SK-N-SH treated with all-trans-retinoic acid at 6 μM for 48 hours (cell line): ENCODE measurements around the gene CD207.

Experiments used
- ATAC-seq: fragments of 200-7000 bp; cut with Tn5 transposase; 3 replicates; pipeline ENCODE4 v1.9.1; 2020; ENCODE audit warnings: mild to moderate bottlenecking, moderate library complexity
- ARNTL ChIP-seq: fragments of 450-650 bp; formaldehyde crosslinking; IDR thresholded peaks from 2 replicates; pipeline ENCODE4 v1.5.0; 2020; ENCODE audit warnings: low read depth, mild to moderate bottlenecking, moderate library complexity, borderline replicate concordance
- BACH2 ChIP-seq: fragments of 250-450 bp; sonication (Bioruptor Pico); IDR thresholded peaks from 2 replicates; pipeline ENCODE4 v1.9.0; 2021; ENCODE audit warnings: mild to moderate bottlenecking, borderline replicate concordance
- CSDC2 ChIP-seq: fragments of 250-450 bp; sonication (Bioruptor Pico); IDR thresholded peaks from 2 replicates; pipeline ENCODE4 v1.5.0; 2020; ENCODE audit warnings: mild to moderate bottlenecking, moderate library complexity
- ESRRG ChIP-seq: fragments of 250-450 bp; sonication (Bioruptor Pico); IDR thresholded peaks from 2 replicates; pipeline ENCODE4 v1.6.1; 2021; ENCODE audit warnings: mild to moderate bottlenecking
- GLIS3 ChIP-seq: fragments of 250-450 bp; sonication (Bioruptor Pico); IDR thresholded peaks from 2 replicates; pipeline ENCODE4 v1.5.0; 2020; ENCODE audit warnings: mild to moderate bottlenecking, moderate library complexity
- ISL1 ChIP-seq: fragments of 250-450 bp; sonication (Bioruptor Pico); IDR thresholded peaks from 2 replicates; pipeline ENCODE4 v2.1.2; 2022; ENCODE audit warnings: mild to moderate bottlenecking, moderate library complexity
- OSR1 ChIP-seq: fragments of 250-450 bp; sonication (Bioruptor Pico); IDR thresholded peaks from 2 replicates; pipeline ENCODE4 v1.8.0; 2022; ENCODE audit warnings: moderate library complexity, mild to moderate bottlenecking, inconsistent platforms
- POU6F1 ChIP-seq: fragments of 250-450 bp; sonication (Bioruptor Pico); IDR thresholded peaks from 2 replicates; pipeline ENCODE4 v1.8.0; 2021; ENCODE audit warnings: low read depth, mild to moderate bottlenecking, moderate library complexity, borderline replicate concordance
- PPARA ChIP-seq: fragments of 250-450 bp; sonication (Bioruptor Pico); IDR thresholded peaks from 2 replicates; pipeline ENCODE4 v1.5.0; 2020; ENCODE audit warnings: mild to moderate bottlenecking, borderline replicate concordance
- RARB ChIP-seq: fragments of 250-450 bp; sonication (Bioruptor Pico); IDR thresholded peaks from 2 replicates; pipeline ENCODE4 v1.8.0; 2021; ENCODE audit warnings: mild to moderate bottlenecking, moderate library complexity
- SNAI2 ChIP-seq: fragments of 250-450 bp; sonication (Bioruptor Pico); IDR thresholded peaks from 2 replicates; pipeline ENCODE4 v1.5.0; 2020; ENCODE audit warnings: mild to moderate bottlenecking, moderate library complexity
- TCF4 ChIP-seq: fragments of 250-450 bp; sonication (Bioruptor Pico); IDR thresholded peaks from 2 replicates; pipeline ENCODE4 v1.8.0; 2021; ENCODE audit warnings: mild to moderate bottlenecking, moderate library complexity, borderline replicate concordance
- TOX ChIP-seq: fragments of 250-450 bp; sonication (Bioruptor Pico); IDR thresholded peaks from 2 replicates; pipeline ENCODE4 v1.8.0; 2021; ENCODE audit warnings: mild to moderate bottlenecking, moderate library complexity, borderline replicate concordance
- ZC3H10 ChIP-seq: fragments of 250-450 bp; sonication (Bioruptor Pico); IDR thresholded peaks from 2 replicates; pipeline ENCODE4 v1.5.1; 2021; ENCODE audit warnings: mild to moderate bottlenecking, moderate library complexity
- ZFP3 ChIP-seq: fragments of 250-450 bp; sonication (Bioruptor Pico); IDR thresholded peaks from 2 replicates; pipeline ENCODE4 v1.5.0; 2020; ENCODE audit warnings: mild to moderate bottlenecking, moderate library complexity
- ZFP30 ChIP-seq: fragments of 450-650 bp; formaldehyde crosslinking; IDR thresholded peaks from 2 replicates; pipeline ENCODE4 v1.5.0; 2022; ENCODE audit warnings: mild to moderate bottlenecking, moderate library complexity
- ZNF565 ChIP-seq: fragments of 450-650 bp; formaldehyde crosslinking; conservative IDR thresholded peaks from 2 replicates; pipeline ENCODE4 v1.5.0; 2020; ENCODE audit warnings: low read depth, mild to moderate bottlenecking, moderate library complexity
- ZNF70 ChIP-seq: fragments of 450-650 bp; formaldehyde crosslinking; IDR thresholded peaks from 2 replicates; pipeline ENCODE4 v1.5.0; 2020; ENCODE audit warnings: mild to moderate bottlenecking, moderate library complexity
- ZNF8 ChIP-seq: fragments of 450-650 bp; formaldehyde crosslinking; IDR thresholded peaks from 2 replicates; pipeline ENCODE4 v1.5.0; 2020; ENCODE audit warnings: mild to moderate bottlenecking, moderate library complexity
- TF ChIP-seq, protein P1 (sequence below): fragments of 250-450 bp; sonication (Bioruptor Pico); IDR thresholded peaks from 2 replicates; pipeline ENCODE4 v1.5.1; 2020; ENCODE audit warnings: low read depth, mild to moderate bottlenecking, moderate library complexity
- TF ChIP-seq, protein P2 (sequence below): fragments of 250-450 bp; sonication (Bioruptor Pico); IDR thresholded peaks from 2 replicates; pipeline ENCODE4 v1.5.0; 2020; ENCODE audit warnings: mild to moderate bottlenecking, moderate library complexity
- TF ChIP-seq, protein P3 (sequence below): fragments of 250-450 bp; sonication (Bioruptor Pico); IDR thresholded peaks from 2 replicates; pipeline ENCODE4 v1.8.0; 2020; ENCODE audit warnings: mild to moderate bottlenecking, moderate library complexity, borderline replicate concordance

The CD207 gene

GRCh38 chr2:70831861-70832260, 3.8 kb downstream of the CD207 start:
- ATAC-seq, result no peak

DNA sequence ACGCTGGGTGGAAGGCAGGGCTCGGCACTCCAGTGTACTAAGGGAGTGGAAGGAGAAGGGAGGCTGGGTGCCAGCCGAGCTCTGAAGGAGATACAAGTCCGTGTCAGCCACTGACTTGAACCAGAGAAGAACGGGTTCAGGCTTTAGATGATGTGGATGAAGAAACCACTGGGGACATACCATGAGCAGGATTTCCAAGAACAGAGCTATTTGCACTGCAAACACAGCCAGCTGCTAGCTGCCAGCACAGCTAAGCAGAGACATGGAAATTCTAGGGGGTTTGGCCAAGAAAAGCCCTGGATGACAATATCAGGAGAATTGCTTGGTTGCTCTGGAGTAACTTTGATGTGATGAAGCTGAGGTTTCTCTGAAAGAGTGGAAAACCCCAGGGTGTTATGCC, 5.2 kb downstream of the CD207 start:
- TF ChIP-seq SNAI2 (CRISPR knock-in tag), result no peak
- TF ChIP-seq OSR1 (CRISPR knock-in tag), result no peak
- no peak for TF ChIP-seq TCF4 (CRISPR knock-in tag)
- TF ChIP-seq GLIS3 (CRISPR knock-in tag), result no peak
- TF ChIP-seq BACH2 (CRISPR knock-in tag), result no peak
- TF ChIP-seq ESRRG (CRISPR knock-in tag), result no peak
- TF ChIP-seq ZNF565, result no peak
- no peak for TF ChIP-seq CSDC2 (CRISPR knock-in tag)
- no peak for TF ChIP-seq RARB (CRISPR knock-in tag)
- no peak for TF ChIP-seq PPARA (CRISPR knock-in tag)
- TF ChIP-seq TOX (CRISPR knock-in tag), result no peak
- no peak for TF ChIP-seq ZFP30 (CRISPR knock-in tag)
- TF ChIP-seq, protein P1, sequence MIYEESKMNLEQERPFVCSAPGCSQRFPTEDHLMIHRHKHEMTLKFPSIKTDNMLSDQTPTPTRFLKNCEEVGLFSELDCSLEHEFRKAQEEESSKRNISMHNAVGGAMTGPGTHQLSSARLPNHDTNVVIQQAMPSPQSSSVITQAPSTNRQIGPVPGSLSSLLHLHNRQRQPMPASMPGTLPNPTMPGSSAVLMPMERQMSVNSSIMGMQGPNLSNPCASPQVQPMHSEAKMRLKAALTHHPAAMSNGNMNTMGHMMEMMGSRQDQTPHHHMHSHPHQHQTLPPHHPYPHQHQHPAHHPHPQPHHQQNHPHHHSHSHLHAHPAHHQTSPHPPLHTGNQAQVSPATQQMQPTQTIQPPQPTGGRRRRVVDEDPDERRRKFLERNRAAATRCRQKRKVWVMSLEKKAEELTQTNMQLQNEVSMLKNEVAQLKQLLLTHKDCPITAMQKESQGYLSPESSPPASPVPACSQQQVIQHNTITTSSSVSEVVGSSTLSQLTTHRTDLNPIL (CRISPR knock-in tag), result no peak
- no peak for TF ChIP-seq ZFP3 (CRISPR knock-in tag)
- TF ChIP-seq ARNTL, result no peak
- no peak for TF ChIP-seq ISL1 (CRISPR knock-in tag)
- TF ChIP-seq, all 23 proteins: peak for 0

More at GRCh38 chr2:70831861-70832260, 3.8 kb downstream of the CD207 start:
- TF ChIP-seq ZNF8 (CRISPR knock-in tag) (no peak), ZFP30 (CRISPR knock-in tag) (no peak), TOX (CRISPR knock-in tag) (no peak), SNAI2 (CRISPR knock-in tag) (no peak), ISL1 (CRISPR knock-in tag) (no peak), ARNTL (no peak), ESRRG (CRISPR knock-in tag) (no peak), CSDC2 (CRISPR knock-in tag) (no peak), BACH2 (CRISPR knock-in tag) (no peak), PPARA (CRISPR knock-in tag) (no peak), OSR1 (CRISPR knock-in tag) (no peak), RARB (CRISPR knock-in tag) (no peak), GLIS3 (CRISPR knock-in tag) (no peak)
- TF ChIP-seq, protein P1 (CRISPR knock-in tag), result no peak
- TF ChIP-seq, protein P2, sequence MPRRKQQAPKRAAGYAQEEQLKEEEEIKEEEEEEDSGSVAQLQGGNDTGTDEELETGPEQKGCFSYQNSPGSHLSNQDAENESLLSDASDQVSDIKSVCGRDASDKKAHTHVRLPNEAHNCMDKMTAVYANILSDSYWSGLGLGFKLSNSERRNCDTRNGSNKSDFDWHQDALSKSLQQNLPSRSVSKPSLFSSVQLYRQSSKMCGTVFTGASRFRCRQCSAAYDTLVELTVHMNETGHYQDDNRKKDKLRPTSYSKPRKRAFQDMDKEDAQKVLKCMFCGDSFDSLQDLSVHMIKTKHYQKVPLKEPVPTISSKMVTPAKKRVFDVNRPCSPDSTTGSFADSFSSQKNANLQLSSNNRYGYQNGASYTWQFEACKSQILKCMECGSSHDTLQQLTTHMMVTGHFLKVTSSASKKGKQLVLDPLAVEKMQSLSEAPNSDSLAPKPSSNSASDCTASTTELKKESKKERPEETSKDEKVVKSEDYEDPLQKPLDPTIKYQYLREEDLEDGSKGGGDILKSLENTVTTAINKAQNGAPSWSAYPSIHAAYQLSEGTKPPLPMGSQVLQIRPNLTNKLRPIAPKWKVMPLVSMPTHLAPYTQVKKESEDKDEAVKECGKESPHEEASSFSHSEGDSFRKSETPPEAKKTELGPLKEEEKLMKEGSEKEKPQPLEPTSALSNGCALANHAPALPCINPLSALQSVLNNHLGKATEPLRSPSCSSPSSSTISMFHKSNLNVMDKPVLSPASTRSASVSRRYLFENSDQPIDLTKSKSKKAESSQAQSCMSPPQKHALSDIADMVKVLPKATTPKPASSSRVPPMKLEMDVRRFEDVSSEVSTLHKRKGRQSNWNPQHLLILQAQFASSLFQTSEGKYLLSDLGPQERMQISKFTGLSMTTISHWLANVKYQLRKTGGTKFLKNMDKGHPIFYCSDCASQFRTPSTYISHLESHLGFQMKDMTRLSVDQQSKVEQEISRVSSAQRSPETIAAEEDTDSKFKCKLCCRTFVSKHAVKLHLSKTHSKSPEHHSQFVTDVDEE (CRISPR knock-in tag), result no peak

GRCh38 chr2:70829916-70830315, 5.7 kb downstream of the CD207 start:
- ATAC-seq, result no peak
- TF ChIP-seq ZFP3 (CRISPR knock-in tag) (no peak), SNAI2 (CRISPR knock-in tag) (no peak), ISL1 (CRISPR knock-in tag) (no peak), TOX (CRISPR knock-in tag) (no peak), ZNF8 (CRISPR knock-in tag) (no peak), ZNF70 (no peak), POU6F1 (CRISPR knock-in tag) (no peak), BACH2 (CRISPR knock-in tag) (no peak), GLIS3 (CRISPR knock-in tag) (no peak), ZC3H10 (CRISPR knock-in tag) (no peak), CSDC2 (CRISPR knock-in tag) (no peak)
- TF ChIP-seq, protein P2 (CRISPR knock-in tag), result no peak
- TF ChIP-seq, protein P1 (CRISPR knock-in tag), result no peak
- TF ChIP-seq, protein P3, sequence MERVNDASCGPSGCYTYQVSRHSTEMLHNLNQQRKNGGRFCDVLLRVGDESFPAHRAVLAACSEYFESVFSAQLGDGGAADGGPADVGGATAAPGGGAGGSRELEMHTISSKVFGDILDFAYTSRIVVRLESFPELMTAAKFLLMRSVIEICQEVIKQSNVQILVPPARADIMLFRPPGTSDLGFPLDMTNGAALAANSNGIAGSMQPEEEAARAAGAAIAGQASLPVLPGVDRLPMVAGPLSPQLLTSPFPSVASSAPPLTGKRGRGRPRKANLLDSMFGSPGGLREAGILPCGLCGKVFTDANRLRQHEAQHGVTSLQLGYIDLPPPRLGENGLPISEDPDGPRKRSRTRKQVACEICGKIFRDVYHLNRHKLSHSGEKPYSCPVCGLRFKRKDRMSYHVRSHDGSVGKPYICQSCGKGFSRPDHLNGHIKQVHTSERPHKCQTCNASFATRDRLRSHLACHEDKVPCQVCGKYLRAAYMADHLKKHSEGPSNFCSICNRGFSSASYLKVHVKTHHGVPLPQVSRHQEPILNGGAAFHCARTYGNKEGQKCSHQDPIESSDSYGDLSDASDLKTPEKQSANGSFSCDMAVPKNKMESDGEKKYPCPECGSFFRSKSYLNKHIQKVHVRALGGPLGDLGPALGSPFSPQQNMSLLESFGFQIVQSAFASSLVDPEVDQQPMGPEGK (CRISPR knock-in tag), result no peak

More for the DNA sequence above, 5.2 kb downstream of the CD207 start:
- ATAC-seq, result no peak
